Lower leg skin (tissue), 3 donors: ENCODE data around the gene XRCC1.

Experiments
- POLR2A ChIP-seq, 2 donors: fragments of 450-650 bp; IDR thresholded peaks; one replicate each; pipeline ENCODE4 v1.6.1; 2016 to 2017; ENCODE audit warnings: antibody characterized with exemption in 2 of 2, mild to moderate bottlenecking in 1 of 2, moderate library complexity in 1 of 2
- TF ChIP-seq, protein P1 (sequence below), 3 donors: fragments of 450-650 bp; IDR thresholded peaks; one replicate each; pipeline ENCODE4 v1.5.1; 2016; ENCODE audit warnings: antibody characterized with exemption in 3 of 3, mild to moderate bottlenecking in 3 of 3, moderate library complexity in 2 of 3

DNA sequence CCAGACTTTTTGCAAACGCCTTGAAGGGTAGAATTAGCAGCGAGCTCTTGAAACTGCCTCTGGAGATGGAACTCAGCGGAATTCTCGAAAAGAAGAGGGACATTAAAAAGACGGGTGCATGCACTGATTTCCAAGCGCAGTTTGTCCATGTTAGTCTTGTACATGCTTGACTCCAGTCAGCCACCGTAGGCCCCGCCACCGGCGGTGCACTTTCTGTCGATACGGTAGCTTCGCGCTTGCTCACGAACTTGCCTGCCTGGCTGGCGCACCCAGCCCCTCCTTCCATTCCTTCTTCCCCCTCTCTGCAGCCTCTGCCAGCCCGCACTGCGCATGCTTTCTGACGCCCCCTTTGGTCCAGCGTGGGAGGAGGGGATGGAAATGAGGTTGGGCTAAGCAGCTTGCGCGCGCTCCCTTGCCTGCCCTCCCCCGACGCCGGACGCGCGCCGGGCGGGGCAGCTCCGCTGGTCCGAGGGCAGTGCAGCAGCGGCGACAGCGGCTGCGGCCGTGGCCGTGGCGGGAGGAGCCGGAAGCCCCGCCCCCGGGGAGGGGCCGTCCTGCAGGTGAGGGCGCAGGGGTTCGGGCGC is 42.3 kb downstream of the XRCC1 start, which contains the start of gene ZNF575:
- TF ChIP-seq, protein P1, sequence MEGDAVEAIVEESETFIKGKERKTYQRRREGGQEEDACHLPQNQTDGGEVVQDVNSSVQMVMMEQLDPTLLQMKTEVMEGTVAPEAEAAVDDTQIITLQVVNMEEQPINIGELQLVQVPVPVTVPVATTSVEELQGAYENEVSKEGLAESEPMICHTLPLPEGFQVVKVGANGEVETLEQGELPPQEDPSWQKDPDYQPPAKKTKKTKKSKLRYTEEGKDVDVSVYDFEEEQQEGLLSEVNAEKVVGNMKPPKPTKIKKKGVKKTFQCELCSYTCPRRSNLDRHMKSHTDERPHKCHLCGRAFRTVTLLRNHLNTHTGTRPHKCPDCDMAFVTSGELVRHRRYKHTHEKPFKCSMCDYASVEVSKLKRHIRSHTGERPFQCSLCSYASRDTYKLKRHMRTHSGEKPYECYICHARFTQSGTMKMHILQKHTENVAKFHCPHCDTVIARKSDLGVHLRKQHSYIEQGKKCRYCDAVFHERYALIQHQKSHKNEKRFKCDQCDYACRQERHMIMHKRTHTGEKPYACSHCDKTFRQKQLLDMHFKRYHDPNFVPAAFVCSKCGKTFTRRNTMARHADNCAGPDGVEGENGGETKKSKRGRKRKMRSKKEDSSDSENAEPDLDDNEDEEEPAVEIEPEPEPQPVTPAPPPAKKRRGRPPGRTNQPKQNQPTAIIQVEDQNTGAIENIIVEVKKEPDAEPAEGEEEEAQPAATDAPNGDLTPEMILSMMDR (IDR thresholded peaks at IDR 0.05), result no peak
- no peak for TF ChIP-seq POLR2A (IDR thresholded peaks at IDR 0.05)
